Transverse colon (tissue), 4 donors: Measurements from ENCODE around the gene PRR5. TPM values are rescaled to one million over a fixed set of nuclear protein-coding genes. Genes with fewer than 3 reads are reported as not detected.

ENCODE experiments used
- DNase-seq: peaks from one replicate; pipeline ENCODE4 v3.0.0-alpha.2; 2019
- H3K27ac ChIP-seq, 4 donors: fragments of 200-600 bp; sonication (generic); 2 replicates each; pipeline ENCODE4 v1.5.1; 2016 to 2018; ENCODE audit warnings: inconsistent platforms in 4 of 4
- H3K27me3 ChIP-seq: fragments of 200-600 bp; sonication (generic); 2 replicates; pipeline ENCODE4 v1.5.1; 2017; ENCODE audit warnings: inconsistent platforms
- H3K36me3 ChIP-seq, 4 donors: fragments of 200-600 bp; sonication (generic); 2 replicates each; pipeline ENCODE4 v1.5.1; 2017 to 2019; ENCODE audit warnings: inconsistent platforms in 4 of 4
- H3K4me1 ChIP-seq, 4 donors: fragments of 200-600 bp; sonication (generic); 2 replicates each; pipeline ENCODE4 v1.5.1; 2017 to 2020; ENCODE audit warnings: inconsistent platforms in 4 of 4
- H3K4me3 ChIP-seq, 4 donors: fragments of 200-600 bp; sonication (generic); 1 replicate in 1 of 4; 2 replicates in 3 of 4; pipeline versions ENCODE4 v1.5.1 to v1.6.1; 2017 to 2019; ENCODE audit warnings: inconsistent platforms in 4 of 4
- H3K9me3 ChIP-seq, 2 donors: fragments of 200-600 bp; sonication (generic); 2 replicates each; pipeline ENCODE4 v1.5.1; 2017 to 2019; ENCODE audit warnings: inconsistent platforms in 2 of 2
- EP300 ChIP-seq: sonication (generic); formaldehyde crosslinking; IDR thresholded peaks from one replicate; pipeline ENCODE4 v1.6.1; 2017; ENCODE audit warnings: antibody characterized with exemption, low read depth
- POLR2A ChIP-seq: fragments of 450-650 bp; IDR thresholded peaks from one replicate; pipeline ENCODE4 v1.6.1; 2016; ENCODE audit warnings: antibody characterized with exemption, mild to moderate bottlenecking, moderate library complexity
- POLR2AphosphoS5 ChIP-seq, 3 donors: sonication (generic); formaldehyde crosslinking; IDR thresholded peaks; one replicate each; pipeline ENCODE4 v1.6.1; 2016; ENCODE audit warnings: antibody characterized with exemption in 3 of 3
- WGBS, 2 donors: methylation state at CpG; one replicate each; pipeline ENCODE4 v1.1.5; 2018; ENCODE audit warnings: low coverage in 1 of 2; 5-methylcytosine and 5-hydroxymethylcytosine counted together
- in situ Hi-C, 4 donors: fragments of 200-750 bp; cut with MboI; loops; one replicate each; pipeline versions ENCODE4 v1.15.0 to v1.15.1; 2017; ENCODE audit warnings: low sequenced_read_pairs in 3 of 4, low pct_ligation_motif_present in 1 of 4, low pct_unique_long_range_greater_than_20kb in 1 of 4
- intact Hi-C: fragments of 100-400 bp; cut with DNase I; formaldehyde crosslinking; loops from one replicate; pipeline ENCODE4 v1.15.1; 2023; ENCODE audit warnings: low total_unique reads
- total RNA-seq, 4 donors: library from RNA; depleted of rRNA; stranded (reverse); fragments of >200 nt; gene quantifications; one replicate each; pipeline ENCODE4 v1.1.0, GENCODE V29; 2016
- TF ChIP-seq, protein P1 (sequence below), 5 experiments: fragments of 200-600 bp in 3 of 5; fragments of 450-650 bp in 2 of 5; sonication (generic) in 3 of 5; IDR thresholded peaks; 1 replicate in 2 of 5; 2 replicates in 3 of 5; pipeline ENCODE4 v1.5.1; 2016 to 2017; ENCODE audit warnings: antibody characterized with exemption in 5 of 5, inconsistent platforms in 3 of 5, mild to moderate bottlenecking in 2 of 5, moderate library complexity in 1 of 5

The PRR5 gene
- total RNA-seq, 4 donors from 2014 or later: 17.7 to 68.3 (median 22.2) TPM

DNA sequence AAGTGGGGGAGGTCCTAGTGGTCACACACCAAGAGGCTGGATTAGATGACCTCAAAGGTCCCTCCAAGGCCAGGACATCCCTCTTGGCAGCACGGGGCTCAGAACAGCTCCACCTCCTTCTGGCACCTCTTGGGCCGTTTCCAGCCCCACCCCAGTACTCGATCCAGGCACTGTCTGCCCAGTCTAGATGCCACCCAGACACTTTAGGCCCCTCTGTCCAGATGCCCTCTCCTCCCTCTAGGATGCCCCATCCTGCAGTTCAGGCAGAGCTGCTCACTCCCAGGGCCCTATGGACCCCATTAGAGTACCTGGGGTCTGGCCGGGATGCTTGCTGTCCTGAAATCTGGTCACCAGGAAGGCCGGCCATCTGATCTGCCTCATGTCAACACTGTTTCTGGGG, 34.7 kb upstream of the PRR5 start:
- DNase-seq: no peak
- peak overlapping the region; percentile 70 to 86 (median 78) for H3K27ac ChIP-seq
- in situ Hi-C loops (no loop called here), intact Hi-C loops (no loop called here)
- H3K4me1 ChIP-seq: peaks cover 8 to 55% (median 14%) of the 10 kb centered on the region in 4 donors
- H3K4me3 ChIP-seq: no peak overlapping the region
- H3K36me3 ChIP-seq: no peaks in the 10 kb centered on the region
- H3K27me3 ChIP-seq: peaks cover 32% of the 10 kb centered on the region
- no peaks in the 10 kb centered on the region for H3K9me3 ChIP-seq
- TF ChIP-seq, protein P1, sequence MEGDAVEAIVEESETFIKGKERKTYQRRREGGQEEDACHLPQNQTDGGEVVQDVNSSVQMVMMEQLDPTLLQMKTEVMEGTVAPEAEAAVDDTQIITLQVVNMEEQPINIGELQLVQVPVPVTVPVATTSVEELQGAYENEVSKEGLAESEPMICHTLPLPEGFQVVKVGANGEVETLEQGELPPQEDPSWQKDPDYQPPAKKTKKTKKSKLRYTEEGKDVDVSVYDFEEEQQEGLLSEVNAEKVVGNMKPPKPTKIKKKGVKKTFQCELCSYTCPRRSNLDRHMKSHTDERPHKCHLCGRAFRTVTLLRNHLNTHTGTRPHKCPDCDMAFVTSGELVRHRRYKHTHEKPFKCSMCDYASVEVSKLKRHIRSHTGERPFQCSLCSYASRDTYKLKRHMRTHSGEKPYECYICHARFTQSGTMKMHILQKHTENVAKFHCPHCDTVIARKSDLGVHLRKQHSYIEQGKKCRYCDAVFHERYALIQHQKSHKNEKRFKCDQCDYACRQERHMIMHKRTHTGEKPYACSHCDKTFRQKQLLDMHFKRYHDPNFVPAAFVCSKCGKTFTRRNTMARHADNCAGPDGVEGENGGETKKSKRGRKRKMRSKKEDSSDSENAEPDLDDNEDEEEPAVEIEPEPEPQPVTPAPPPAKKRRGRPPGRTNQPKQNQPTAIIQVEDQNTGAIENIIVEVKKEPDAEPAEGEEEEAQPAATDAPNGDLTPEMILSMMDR (IDR thresholded peaks at IDR 0.05): no peak
- no peak for TF ChIP-seq POLR2A
- no peak for TF ChIP-seq EP300
- no peak for TF ChIP-seq POLR2AphosphoS5 (IDR thresholded peaks at IDR 0.05)
- WGBS, 2 donors: 42% methylated on average over 5 of the region's 5 CpGs; no CpG with 5 or more reads in 1 of the 2 donors

- peaks cover 32% of the 10 kb centered on the region for H3K27me3 ChIP-seq
- H3K4me1 ChIP-seq: peaks cover 8 to 55% (median 14%) of the 10 kb centered on the region in 4 donors
- DNase-seq: peak; percentile 53
- peak overlapping the region; percentile 70 to 86 (median 78) for H3K27ac ChIP-seq
- in situ Hi-C loops (no loop called here), intact Hi-C loops (no loop called here)
- 22% methylated on average over 8 of the region's 8 CpGs; no CpG with 5 or more reads in 1 of the 2 donors for WGBS, 2 donors
- H3K4me3 ChIP-seq: peak overlapping the region; percentile 24 to 63 (median 50)
- no peaks in the 10 kb centered on the region for H3K36me3 ChIP-seq
- TF ChIP-seq POLR2A: no peak
- no peak for TF ChIP-seq POLR2AphosphoS5 (IDR thresholded peaks at IDR 0.05)
- TF ChIP-seq EP300: no peak
- TF ChIP-seq, protein P1 (IDR thresholded peaks at IDR 0.05): no peak
- H3K9me3 ChIP-seq: no peaks in the 10 kb centered on the region
These were observed 34.2 kb upstream of the PRR5 start for GRCh38 chr22:44667829-44668189.

DNA sequence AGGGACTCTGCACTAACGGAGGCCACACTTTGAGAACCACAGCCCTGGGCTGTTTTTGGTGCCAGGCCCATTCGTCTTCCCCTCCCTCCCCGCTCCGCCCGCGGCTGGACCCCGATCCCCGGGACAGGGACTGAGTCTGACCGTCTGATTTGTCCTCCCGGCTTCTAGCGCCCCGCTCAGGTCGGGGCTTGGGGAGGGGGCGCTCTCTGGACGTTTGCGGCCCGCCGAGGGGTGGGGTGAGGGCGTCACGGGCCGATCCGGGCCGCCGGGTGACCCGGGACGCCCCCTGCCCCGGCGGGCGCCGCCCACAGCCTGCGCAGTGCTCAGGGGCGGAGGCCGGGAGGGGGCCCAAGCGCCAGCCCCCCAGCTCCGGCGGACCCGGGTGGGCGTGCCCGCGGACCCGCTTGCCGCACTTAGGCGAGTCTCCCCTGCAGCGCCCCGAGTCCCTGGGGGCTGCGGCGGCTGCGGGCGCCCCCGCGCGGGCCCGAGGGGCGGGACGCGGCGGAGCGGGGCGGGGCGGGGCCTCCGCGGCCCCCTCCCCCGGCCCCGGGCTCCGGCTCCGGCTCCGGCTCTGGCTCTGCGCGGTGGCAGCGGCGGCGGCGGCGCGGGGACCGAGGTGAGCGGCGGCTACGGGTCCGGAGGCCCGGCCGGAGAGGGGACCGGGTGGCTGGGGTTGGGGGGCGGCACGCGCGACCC, 33.7 kb upstream of the PRR5 start:
- WGBS, 2 donors: 3% methylated on average over 32 of the region's 87 CpGs; no CpG with 5 or more reads in 1 of the 2 donors
- in situ Hi-C loops: no loop called here
- DNase-seq: no peak

GRCh38 chr22:44668886-44669521, 33.0 kb upstream of the PRR5 start:
- TF ChIP-seq POLR2A (no peak), EP300 (no peak), POLR2AphosphoS5 (IDR thresholded peaks at IDR 0.05) (no peak)
- TF ChIP-seq, protein P1 (IDR thresholded peaks at IDR 0.05): no peak
- intact Hi-C loops: no loop called here
- Histone ChIP-seq H3K27ac (peak overlapping the region in 3 of 4 donors; percentile 70 to 86 (median 73)), H3K9me3 (no peaks in the 10 kb centered on the region), H3K36me3 (no peaks in the 10 kb centered on the region), H3K27me3 (peaks cover 32% of the 10 kb centered on the region), H3K4me1 (peaks cover 8 to 47% (median 14%) of the 10 kb centered on the region in 4 donors), H3K4me3 (peak overlapping the region; percentile 32 to 63 (median 50))
- 0 to 7% methylated on average over 2 to 13 of the region's 45 CpGs for WGBS, 2 donors
- in situ Hi-C loops: no loop called here
- DNase-seq: no peak

More for the DNA sequence above, 33.7 kb upstream of the PRR5 start:
- no peak for TF ChIP-seq POLR2AphosphoS5 (IDR thresholded peaks at IDR 0.05)
- TF ChIP-seq POLR2A: no peak
- TF ChIP-seq EP300: no peak
- TF ChIP-seq, protein P1 (IDR thresholded peaks at IDR 0.05): no peak
- Histone ChIP-seq H3K4me1 (peaks cover 8 to 54% (median 14%) of the 10 kb centered on the region in 4 donors), H3K27me3 (peaks cover 32% of the 10 kb centered on the region), H3K9me3 (no peaks in the 10 kb centered on the region), H3K27ac (peak overlapping the region; percentile 70 to 86 (median 78)), H3K4me3 (peak overlapping the region; percentile 32 to 63 (median 50)), H3K36me3 (no peaks in the 10 kb centered on the region)
- intact Hi-C loops: no loop called here
